Colon (tissue), 2 donors: ENCODE data around the gene SCO2.

Source experiments
- FAIRE-seq: peaks from 2 replicates; lab custom pipeline; 2012; peaks lifted over from hg19 to GRCh38; lab: Jason Lieb, UNC
- donor health status: control.
- donor health status: control.

The SCO2 gene

GRCh38 chr22:50525104-50525857 lies at the start of gene SCO2:
Gene SCO2 (minus strand): TSS chr22:50525598. CDS start chr22:50524411, 1,187 bp downstream.
- no peak for FAIRE-seq

- FAIRE-seq = no peak
Observed at GRCh38 chr22:50574383-50574755, 49.0 kb upstream of the SCO2 start.

GRCh38 chr22:50573491-50574382 lies 48.3 kb upstream of the SCO2 start:
- no peak for FAIRE-seq

- FAIRE-seq = no peak
Observed at GRCh38 chr22:50572965-50573364, 47.6 kb upstream of the SCO2 start.

GRCh38 chr22:50571264-50572175 lies 46.1 kb upstream of the SCO2 start:
- FAIRE-seq = no peak

GRCh38 chr22:50570861-50571260 lies 45.5 kb upstream of the SCO2 start:
- no peak for FAIRE-seq

- FAIRE-seq = no peak
Observed at GRCh38 chr22:50569896-50570535, 44.6 kb upstream of the SCO2 start.

GRCh38 chr22:50569041-50569459 lies 43.7 kb upstream of the SCO2 start:
- FAIRE-seq = no peak

- FAIRE-seq = no peak
Observed at GRCh38 chr22:50568626-50569025, 43.2 kb upstream of the SCO2 start.

GRCh38 chr22:50567721-50568252 lies 42.4 kb upstream of the SCO2 start:
- FAIRE-seq = no peak

- FAIRE-seq = no peak
Observed at GRCh38 chr22:50564289-50564688, 38.9 kb upstream of the SCO2 start.

GRCh38 chr22:50563413-50564160 lies 38.2 kb upstream of the SCO2 start:
- FAIRE-seq = no peak

GRCh38 chr22:50562523-50563412 lies 37.4 kb upstream of the SCO2 start, which contains the start of gene SYCE3:
Gene SYCE3 (minus strand): TSS chr22:50562919. CDS start chr22:50556405, 6,514 bp downstream.
- no peak for FAIRE-seq

- FAIRE-seq = no peak
Observed at GRCh38 chr22:50561401-50562358, 36.3 kb upstream of the SCO2 start.

GRCh38 chr22:50560034-50560433 lies 34.6 kb upstream of the SCO2 start:
- no peak for FAIRE-seq

GRCh38 chr22:50556703-50557102 lies 31.3 kb upstream of the SCO2 start:
- FAIRE-seq = no peak

GRCh38 chr22:50553310-50553709 lies 27.9 kb upstream of the SCO2 start:
- no peak for FAIRE-seq

GRCh38 chr22:50551160-50551752 lies 25.9 kb upstream of the SCO2 start:
- FAIRE-seq = no peak
